DOHH2 (cell line): Measurements from ENCODE around the gene USP12.

ENCODE experiments used
- H3F3A ChIP-seq: fragments of 200-600 bp; sonication (generic), shearing (Covaris generic); 2 replicates; pipeline ENCODE4 v1.6.0; 2016; ENCODE audit warnings: antibody characterized with exemption, mild to moderate bottlenecking; ENCODE audit not compliant: control insufficient read depth, insufficient read depth
- H3K27ac ChIP-seq: fragments of 200-600 bp; sonication (generic); 2 replicates; pipeline ENCODE4 v1.5.1; 2014; ENCODE audit warnings: low read depth, mild to moderate bottlenecking, low read length, moderate library complexity
- H3K27me3 ChIP-seq: fragments of 200-600 bp; sonication (generic); 2 replicates; pipeline ENCODE4 v1.6.1; 2014; ENCODE audit warnings: mild to moderate bottlenecking, low read length, mixed read lengths; ENCODE audit not compliant: control insufficient read depth
- H3K36me3 ChIP-seq: fragments of 200-600 bp; sonication (generic); 2 replicates; pipeline ENCODE4 v1.6.1; 2014; ENCODE audit warnings: mild to moderate bottlenecking, low read length, moderate library complexity, mixed read lengths; ENCODE audit not compliant: control insufficient read depth
- H3K4me1 ChIP-seq: fragments of 200-600 bp; sonication (generic); 2 replicates; pipeline ENCODE4 v1.6.1; 2014; ENCODE audit warnings: mild to moderate bottlenecking, low read length, mixed read lengths; ENCODE audit not compliant: control insufficient read depth
- H3K4me2 ChIP-seq: fragments of 200-600 bp; sonication (generic); 2 replicates; pipeline ENCODE4 v1.6.0; 2014; ENCODE audit warnings: mild to moderate bottlenecking, low read length, moderate library complexity
- H3K4me3 ChIP-seq: fragments of 200-600 bp; sonication (generic); 2 replicates; pipeline ENCODE4 v1.5.1; 2014; ENCODE audit warnings: mild to moderate bottlenecking, low read length, mixed read lengths
- H3K79me2 ChIP-seq: fragments of 200-600 bp; sonication (generic); 2 replicates; pipeline ENCODE4 v1.6.1; 2014; ENCODE audit warnings: mild to moderate bottlenecking, low read length, mixed read lengths; ENCODE audit not compliant: control insufficient read depth
- H3K9me2 ChIP-seq: fragments of 200-600 bp; sonication (generic); replicated peaks from 2 replicates; pipeline ENCODE4 v1.6.1; 2014; ENCODE audit warnings: mild to moderate bottlenecking, low read length, mixed read lengths; ENCODE audit not compliant: control insufficient read depth
- H3K9me3 ChIP-seq: fragments of 200-600 bp; sonication (generic); 2 replicates; pipeline ENCODE4 v1.6.1; 2014; ENCODE audit warnings: antibody characterized with exemption, low read length, mixed read lengths; ENCODE audit not compliant: control insufficient read depth, insufficient read depth
- H4K20me1 ChIP-seq: fragments of 200-600 bp; sonication (generic); 2 replicates; pipeline ENCODE4 v1.6.0; 2014; ENCODE audit warnings: low read depth, mild to moderate bottlenecking, antibody characterized with exemption, low read length, moderate library complexity; ENCODE audit not compliant: control insufficient read depth, insufficient read depth
- CTCF ChIP-seq: fragments of 200-600 bp; sonication (generic); IDR thresholded peaks from one replicate; pipeline ENCODE4 v1.5.1; 2014; ENCODE audit warnings: antibody characterized with exemption, mild to moderate bottlenecking, low read depth, low read length; ENCODE audit not compliant: poor library complexity, severe bottlenecking
- EZH2phosphoT487 ChIP-seq: fragments of 200-600 bp; sonication (generic); IDR thresholded peaks from 2 replicates; pipeline ENCODE4 v1.6.1; 2017; ENCODE audit warnings: borderline replicate concordance, mild to moderate bottlenecking, antibody characterized with exemption, low read length, moderate library complexity, mixed read lengths

USP12 gene

GRCh38 chr13:27054760-27055159 lies 116.9 kb downstream of the USP12 start:
- H3K4me3 ChIP-seq = no peak overlapping the region
- no peaks in the 10 kb centered on the region for H3K36me3 ChIP-seq
- H4K20me1 ChIP-seq = no peaks in the 10 kb centered on the region; the same call in 1 of the 2 replicates
- H3K27ac ChIP-seq = no peak overlapping the region
- H3K27me3 ChIP-seq = no peaks in the 10 kb centered on the region
- H3F3A ChIP-seq = no peaks in the 10 kb centered on the region
- no peaks in the 10 kb centered on the region for H3K9me2 ChIP-seq
- no peaks in the 10 kb centered on the region for H3K4me1 ChIP-seq
- TF ChIP-seq CTCF = no peak
- no peak for TF ChIP-seq EZH2phosphoT487
- H3K4me2 ChIP-seq = no peak overlapping the region
- H3K79me2 ChIP-seq = no peaks in the 10 kb centered on the region
- no peaks in the 10 kb centered on the region for H3K9me3 ChIP-seq

- no peak overlapping the region for H3K4me2 ChIP-seq
- no peaks in the 10 kb centered on the region for H3F3A ChIP-seq
- no peak overlapping the region for H3K4me3 ChIP-seq
- no peaks in the 10 kb centered on the region for H3K9me2 ChIP-seq
- TF ChIP-seq CTCF = no peak
- no peak for TF ChIP-seq EZH2phosphoT487
- no peaks in the 10 kb centered on the region for H3K4me1 ChIP-seq
- H3K36me3 ChIP-seq = no peaks in the 10 kb centered on the region
- no peaks in the 10 kb centered on the region for H3K9me3 ChIP-seq
- no peak overlapping the region for H3K27ac ChIP-seq
- no peaks in the 10 kb centered on the region for H3K79me2 ChIP-seq
- no peaks in the 10 kb centered on the region; the same call in 1 of the 2 replicates for H4K20me1 ChIP-seq
- H3K27me3 ChIP-seq = no peaks in the 10 kb centered on the region
Observed at GRCh38 chr13:27053902-27054595, 117.6 kb downstream of the USP12 start.

- no peaks in the 10 kb centered on the region for H3K9me3 ChIP-seq
- H3K4me3 ChIP-seq = no peak overlapping the region
- H3K79me2 ChIP-seq = no peaks in the 10 kb centered on the region
- no peaks in the 10 kb centered on the region for H3K36me3 ChIP-seq
- no peak for TF ChIP-seq CTCF
- no peak for TF ChIP-seq EZH2phosphoT487
- no peak overlapping the region for H3K27ac ChIP-seq
- no peaks in the 10 kb centered on the region for H3K9me2 ChIP-seq
- H3K4me2 ChIP-seq = no peak overlapping the region
- no peaks in the 10 kb centered on the region for H3F3A ChIP-seq
- no peaks in the 10 kb centered on the region for H3K4me1 ChIP-seq
- H4K20me1 ChIP-seq = no peaks in the 10 kb centered on the region; the same call in 1 of the 2 replicates
- no peaks in the 10 kb centered on the region for H3K27me3 ChIP-seq
Observed at GRCh38 chr13:27053210-27053884, 118.3 kb downstream of the USP12 start.
